ENCODE results near the gene ARHGEF28. TPM values are rescaled to one million over a fixed set of nuclear protein-coding genes. Genes with fewer than 3 reads are reported as not detected.

ARHGEF28 gene
- total RNA-seq, 4 donors from 2014 or later, result 12.7 to 31.2 (median 19.2) TPM

- WGBS, result 57% methylated on average over 2 of the region's 2 CpGs
- Histone ChIP-seq H3K9me3 (no peaks in the 10 kb centered on the region), H3K4me3 (no peak overlapping the region), H3K36me3 (no peaks in the 10 kb centered on the region), H3K4me1 (peaks cover 9 to 42% (median 25%) of the 10 kb centered on the region in 4 donors), H3K27me3 (no peaks in the 10 kb centered on the region), H3K27ac (replicated peaks in 1 of 4) (peak overlapping the region in 1 of 4 donors; percentile 38)
- intact Hi-C loops (cut with DNase I), result no loop called here
- no peak for TF ChIP-seq POLR2AphosphoS5 (IDR thresholded peaks at IDR 0.05)
- TF ChIP-seq CTCF (IDR thresholded peaks at IDR 0.05), result no peak
- no peak for TF ChIP-seq EP300 (IDR thresholded peaks at IDR 0.05)
- TF ChIP-seq POLR2A (IDR thresholded peaks at IDR 0.05; ENCODE audit: low read depth), result no peak
- DNase-seq (ENCODE audit: extremely low spot score), result no peak
Measured at GRCh38 chr5:73743161-73743560, 117.2 kb downstream of the ARHGEF28 start.

- intact Hi-C loops (cut with DNase I), result no loop called here
- no peak for DNase-seq (ENCODE audit: extremely low spot score)
Measured at GRCh38 chr5:73745836-73746235, 119.8 kb downstream of the ARHGEF28 start.

GRCh38 chr5:73746608-73747007, 120.6 kb downstream of the ARHGEF28 start:
- intact Hi-C loops (cut with DNase I), result no loop called here
- TF ChIP-seq CTCF (IDR thresholded peaks at IDR 0.05) (no peak), EP300 (IDR thresholded peaks at IDR 0.05) (no peak)
- H3K27me3 ChIP-seq, result no peaks in the 10 kb centered on the region
- WGBS, result 79% methylated on average over 2 of the region's 2 CpGs
- peaks cover 31 to 71% (median 49%) of the 10 kb centered on the region in 4 donors for H3K4me1 ChIP-seq
- DNase-seq (ENCODE audit: extremely low spot score), result no peak
- no peaks in the 10 kb centered on the region for H3K9me3 ChIP-seq
- H3K27ac ChIP-seq (replicated peaks in 1 of 4), result peak overlapping the region in 2 of 4 donors; percentile 79 to 82
- no peaks in the 10 kb centered on the region for H3K36me3 ChIP-seq
- H3K4me3 ChIP-seq, result no peak overlapping the region

More at GRCh38 chr5:73745836-73746235, 119.8 kb downstream of the ARHGEF28 start:
- H3K4me1 ChIP-seq, result peaks cover 31 to 69% (median 49%) of the 10 kb centered on the region in 4 donors
- peak overlapping the region in 2 of 4 donors; percentile 9 to 13 for H3K27ac ChIP-seq (replicated peaks in 1 of 4)
- no peaks in the 10 kb centered on the region for H3K27me3 ChIP-seq
- TF ChIP-seq POLR2A (IDR thresholded peaks at IDR 0.05; ENCODE audit: low read depth), result no peak
- TF ChIP-seq POLR2AphosphoS5 (IDR thresholded peaks at IDR 0.05), result no peak
- no peak for TF ChIP-seq CTCF (IDR thresholded peaks at IDR 0.05)
- TF ChIP-seq EP300 (IDR thresholded peaks at IDR 0.05), result no peak
- H3K36me3 ChIP-seq, result no peaks in the 10 kb centered on the region
- no peak overlapping the region for H3K4me3 ChIP-seq
- WGBS, result 18% methylated on average over 1 of the region's 1 CpG
- H3K9me3 ChIP-seq, result no peaks in the 10 kb centered on the region

- intact Hi-C loops (cut with DNase I), result no loop called here
- WGBS, result 31% methylated on average over 7 of the region's 7 CpGs
- Histone ChIP-seq H3K4me3 (peak overlapping the region in 1 of 4 donors; percentile 8), H3K4me1 (peaks cover 31 to 71% (median 49%) of the 10 kb centered on the region in 4 donors), H3K27me3 (no peaks in the 10 kb centered on the region), H3K36me3 (peaks cover 0 to 4% (median 0%) of the 10 kb centered on the region in 4 donors), H3K9me3 (no peaks in the 10 kb centered on the region), H3K27ac (replicated peaks in 1 of 4) (peak overlapping the region; percentile 68 to 82 (median 79))
- TF ChIP-seq POLR2A (IDR thresholded peaks at IDR 0.05; ENCODE audit: low read depth) (no peak), EP300 (IDR thresholded peaks at IDR 0.05) (no peak), CTCF (IDR thresholded peaks at IDR 0.05) (no peak), POLR2AphosphoS5 (IDR thresholded peaks at IDR 0.05) (no peak)
- DNase-seq (ENCODE audit: extremely low spot score), result no peak
Measured at GRCh38 chr5:73747696-73748380, 121.8 kb downstream of the ARHGEF28 start.
